ENCODE results near the gene BPIFB2.
"Not testable (repeated sequence)": the region's sequence is repeated elsewhere in the genome, so short reads cannot be mapped to it uniquely, and the experiment has no call there.

BPIFB2 gene

GRCh38 chr20:33045129-33045721 lies 37.7 kb downstream of the BPIFB2 start:
- DNase-seq: not testable (repeated sequence)

- no peak for DNase-seq
Measured at GRCh38 chr20:33046412-33046811, 38.9 kb downstream of the BPIFB2 start.

- no peak for DNase-seq
Measured at GRCh38 chr20:33051333-33051732, 43.8 kb downstream of the BPIFB2 start.

- DNase-seq: no peak
Measured at GRCh38 chr20:33053291-33054106, 46.0 kb downstream of the BPIFB2 start, which contains the start of gene BPIFB3. Gene BPIFB3 (plus strand): TSS chr20:33053903. CDS start chr20:33055436, 1,533 bp downstream.

- DNase-seq: no peak
Measured at GRCh38 chr20:33054381-33054780, 46.9 kb downstream of the BPIFB2 start.

- DNase-seq: no peak
Measured at GRCh38 chr20:33054791-33055190, 47.3 kb downstream of the BPIFB2 start.

- no peak for DNase-seq
Measured at GRCh38 chr20:33059136-33059535, 51.6 kb downstream of the BPIFB2 start.

- no peak for DNase-seq
Measured at GRCh38 chr20:33059741-33060390, 52.4 kb downstream of the BPIFB2 start.

GRCh38 chr20:33061658-33062028 lies 54.1 kb downstream of the BPIFB2 start:
- no peak for DNase-seq

- DNase-seq: no peak
Measured at GRCh38 chr20:33062105-33062824, 54.8 kb downstream of the BPIFB2 start.

- DNase-seq: no peak
Measured at GRCh38 chr20:33062825-33063149, 55.3 kb downstream of the BPIFB2 start.

GRCh38 chr20:33063271-33063670 lies 55.8 kb downstream of the BPIFB2 start:
- no peak for DNase-seq

- DNase-seq: no peak
Measured at GRCh38 chr20:33064572-33065287, 57.2 kb downstream of the BPIFB2 start.

- DNase-seq: no peak
Measured at GRCh38 chr20:33065785-33066184, 58.3 kb downstream of the BPIFB2 start.

- DNase-seq: no peak
Measured at GRCh38 chr20:33067806-33068205, 60.3 kb downstream of the BPIFB2 start.

GRCh38 chr20:33068251-33068939 lies 60.9 kb downstream of the BPIFB2 start:
- no peak for DNase-seq

- DNase-seq: no peak
Measured at GRCh38 chr20:33069673-33070072, 62.2 kb downstream of the BPIFB2 start.

GRCh38 chr20:33070111-33071053 lies 62.9 kb downstream of the BPIFB2 start:
- DNase-seq: no peak

GRCh38 chr20:33071198-33071597 lies 63.7 kb downstream of the BPIFB2 start:
- DNase-seq: no peak

GRCh38 chr20:33072362-33072761 lies 64.9 kb downstream of the BPIFB2 start:
- DNase-seq: no peak

GRCh38 chr20:33072813-33073212 lies 65.3 kb downstream of the BPIFB2 start:
- no peak for DNase-seq

All from islet precursor cell (in vitro differentiated cells).